Caki2 (cell line): ENCODE measurements around the gene TRIML2. TPM values are rescaled to one million over a fixed set of nuclear protein-coding genes. Genes with fewer than 3 reads are reported as not detected.
"Not testable (repeated sequence)": the region's sequence is repeated elsewhere in the genome, so short reads cannot be mapped to it uniquely, and the experiment has no call there.

Experiments used
- DNase-seq: peaks from one replicate; pipeline ENCODE4 v3.0.0-alpha.2; 2015; ENCODE audit warnings: low read depth
- in situ Hi-C: cut with HindIII; loops from 2 replicates; pipeline ENCODE4 v1.10.0; 2016; ENCODE audit warnings: low sequenced_read_pairs, low pct_unique_long_range_greater_than_20kb, mixed read lengths
- total RNA-seq: library from RNA; depleted of rRNA; stranded (reverse); fragments of >200 nt; shearing (Covaris generic); gene quantifications from 2 replicates; pipeline ENCODE4 v1.2.3, GENCODE V29; 2014; ENCODE audit warnings: low replicate concordance

The TRIML2 gene
- total RNA-seq, 1 experiment from 2014 or later, result not detected

- no peak for DNase-seq
- in situ Hi-C loops, result no loop called here
Measured at GRCh38 chr4:188110741-188111471, 1.5 kb upstream of the TRIML2 start.

- DNase-seq, result no peak
- in situ Hi-C loops, result no loop called here
Measured at GRCh38 chr4:188110036-188110435, 633 bp upstream of the TRIML2 start.

GRCh38 chr4:188107931-188108843 is 1.2 kb downstream of the TRIML2 start:
- DNase-seq, result no peak
- in situ Hi-C loops, result no loop called here

GRCh38 chr4:188106454-188106853 is 2.9 kb downstream of the TRIML2 start:
- DNase-seq, result no peak
- in situ Hi-C loops, result no loop called here

GRCh38 chr4:188092824-188093223 is 16.6 kb downstream of the TRIML2 start:
- in situ Hi-C loops, result no loop called here
- no peak for DNase-seq

GRCh38 chr4:188086858-188087257 is 22.5 kb downstream of the TRIML2 start:
- in situ Hi-C loops, result no loop called here
- no peak for DNase-seq

GRCh38 chr4:188082796-188083195 is 26.6 kb downstream of the TRIML2 start:
- in situ Hi-C loops, result no loop called here
- DNase-seq, result no peak

- in situ Hi-C loops, result no loop called here
- DNase-seq, result no peak
Measured at GRCh38 chr4:188078116-188078515, 31.3 kb downstream of the TRIML2 start.

- in situ Hi-C loops, result no loop called here
- DNase-seq, result no peak
Measured at GRCh38 chr4:188076169-188076568, 33.2 kb downstream of the TRIML2 start.

GRCh38 chr4:188061083-188061482 is 48.3 kb downstream of the TRIML2 start:
- in situ Hi-C loops, result no loop called here
- no peak for DNase-seq

- DNase-seq, result no peak
- in situ Hi-C loops, result no loop called here
Measured at GRCh38 chr4:188053302-188053701, 56.1 kb downstream of the TRIML2 start.

- in situ Hi-C loops, result no loop called here
- DNase-seq, result no peak
Measured at GRCh38 chr4:188046657-188047056, 62.7 kb downstream of the TRIML2 start.

- DNase-seq, in situ Hi-C loops: not testable (repeated sequence)
Measured at GRCh38 chr4:188045461-188045860, 63.9 kb downstream of the TRIML2 start.

- in situ Hi-C loops, result no loop called here
- DNase-seq, result no peak
Measured at GRCh38 chr4:188043154-188043553, 66.2 kb downstream of the TRIML2 start.

GRCh38 chr4:188042191-188042590 is 67.2 kb downstream of the TRIML2 start:
- no peak for DNase-seq
- in situ Hi-C loops, result no loop called here

GRCh38 chr4:188041721-188042120 is 67.7 kb downstream of the TRIML2 start:
- no peak for DNase-seq

More at GRCh38 chr4:188041721-188042120, 67.7 kb downstream of the TRIML2 start:
- in situ Hi-C loops, result no loop called here
